Neutrophil (primary cell): ENCODE measurements around the gene FAM89A.

ENCODE experiments used
- H3K27ac ChIP-seq: fragments of 200-600 bp; sonication (generic); 2 replicates; pipeline ENCODE4 v1.5.1; 2016; ENCODE audit warnings: mild to moderate bottlenecking, moderate library complexity
- H3K27me3 ChIP-seq: fragments of 200-600 bp; sonication (generic); 2 replicates; pipeline ENCODE4 v1.6.0; 2016; ENCODE audit warnings: mild to moderate bottlenecking
- H3K36me3 ChIP-seq: fragments of 200-600 bp; sonication (generic); 2 replicates; pipeline ENCODE4 v1.5.1; 2017
- H3K4me1 ChIP-seq, 2 experiments: fragments of 200-600 bp in 1 of 2; sonication (generic) in 1 of 2; 1 replicate in 1 of 2; 2 replicates in 1 of 2; pipeline versions ENCODE4 v1.5.1 to v1.6.1; 2013 to 2016; ENCODE audit warnings: low read depth in 1 of 2, low read length in 1 of 2, mild to moderate bottlenecking in 1 of 2, moderate library complexity in 1 of 2; ENCODE audit not compliant: control insufficient read depth in 1 of 2, insufficient read depth in 1 of 2
- H3K4me3 ChIP-seq, 2 experiments: fragments of 200-600 bp in 1 of 2; sonication (generic) in 1 of 2; 1 replicate in 1 of 2; 2 replicates in 1 of 2; pipeline ENCODE4 v1.5.1; 2013 to 2016; ENCODE audit warnings: low read depth in 1 of 2, low read length in 1 of 2, mild to moderate bottlenecking in 1 of 2, moderate library complexity in 1 of 2
- H3K9me3 ChIP-seq: fragments of 200-600 bp; sonication (generic); 2 replicates; pipeline ENCODE4 v1.5.1; 2016
- CTCF ChIP-seq: fragments of 200-600 bp; sonication (generic); IDR thresholded peaks from 2 replicates; pipeline ENCODE4 v1.5.1; 2016; ENCODE audit warnings: antibody characterized with exemption

Gene FAM89A

GRCh38 chr1:230982696-230983095, 57.4 kb downstream of the FAM89A start:
- H3K4me1 ChIP-seq, result peaks cover 14 to 15% of the 10 kb centered on the region in 2 experiments
- no peaks in the 10 kb centered on the region for H3K36me3 ChIP-seq
- no peak overlapping the region for H3K27ac ChIP-seq
- no peaks in the 10 kb centered on the region for H3K9me3 ChIP-seq
- TF ChIP-seq CTCF, result no peak
- no peaks in the 10 kb centered on the region for H3K27me3 ChIP-seq
- no peak overlapping the region for H3K4me3 ChIP-seq

GRCh38 chr1:230979952-230980351, 60.1 kb downstream of the FAM89A start:
- Histone ChIP-seq H3K27me3 (no peaks in the 10 kb centered on the region), H3K4me3 (peak overlapping the region in 1 of 2 experiments; percentile 69), H3K4me1 (peaks cover 33 to 36% of the 10 kb centered on the region in 2 experiments), H3K36me3 (peaks cover 4% of the 10 kb centered on the region), H3K9me3 (no peaks in the 10 kb centered on the region), H3K27ac (peak overlapping the region; percentile 80)
- no peak for TF ChIP-seq CTCF

GRCh38 chr1:230979389-230979716, 60.7 kb downstream of the FAM89A start:
- H3K36me3 ChIP-seq, result peaks cover 4% of the 10 kb centered on the region
- H3K4me3 ChIP-seq, result peak overlapping the region; percentile 68 to 69
- peaks cover 33 to 36% of the 10 kb centered on the region in 2 experiments for H3K4me1 ChIP-seq
- no peak for TF ChIP-seq CTCF
- H3K27me3 ChIP-seq, result no peaks in the 10 kb centered on the region
- no peaks in the 10 kb centered on the region for H3K9me3 ChIP-seq
- peak overlapping the region; percentile 80 for H3K27ac ChIP-seq

- Histone ChIP-seq H3K4me1 (peaks cover 35 to 37% of the 10 kb centered on the region in 2 experiments), H3K36me3 (peaks cover 4% of the 10 kb centered on the region), H3K27ac (peak within 1 kb of the TSS; percentile 80), H3K9me3 (no peaks in the 10 kb centered on the region), H3K4me3 (peak within 1 kb of the TSS; percentile 68 to 69), H3K27me3 (no peaks in the 10 kb centered on the region)
- peak; percentile 91 for TF ChIP-seq CTCF
These were observed 61.3 kb downstream of the FAM89A start, which contains the start of the genes ARV1 and TTC13 for GRCh38 chr1:230978491-230979388. Gene ARV1, plus strand, starts transcription at chr1:230979094. Its CDS starts 12 bp downstream, at chr1:230979106. Gene TTC13, minus strand, starts transcription at chr1:230978861. Its CDS starts 31 bp downstream, at chr1:230978830.

GRCh38 chr1:230977761-230978490, 62.1 kb downstream of the FAM89A start:
- TF ChIP-seq CTCF, result no peak
- Histone ChIP-seq H3K27me3 (no peaks in the 10 kb centered on the region), H3K4me1 (peaks cover 43 to 45% of the 10 kb centered on the region in 2 experiments), H3K9me3 (no peaks in the 10 kb centered on the region), H3K27ac (peak overlapping the region; percentile 80), H3K4me3 (peak overlapping the region; percentile 68 to 69), H3K36me3 (peaks cover 4% of the 10 kb centered on the region)
